Smooth muscle cell (in vitro differentiated cells): ENCODE data around the gene AARS2. TPM values are rescaled to one million over a fixed set of nuclear protein-coding genes. Genes with fewer than 3 reads are reported as not detected.
A peak's percentile ranks its signal among the peaks of the same experiment; 100 is the strongest.

Source experiments
- DNase-seq: peaks from one replicate; lab custom pipeline; 2025; ENCODE audit not compliant: unreplicated experiment; lab: John Stamatoyannopoulos, UW
- H2AFZ ChIP-seq: fragments of 200-600 bp; sonication (generic); 2 replicates; pipeline ENCODE4 v1.6.0; 2016; ENCODE audit warnings: antibody characterized with exemption, low read depth, mild to moderate bottlenecking
- H3F3A ChIP-seq: fragments of 200-600 bp; sonication (generic); 2 replicates; pipeline ENCODE4 v1.6.0; 2017; ENCODE audit warnings: antibody characterized with exemption, low read depth
- H3K27ac ChIP-seq: fragments of 200-600 bp; sonication (generic); 2 replicates; pipeline ENCODE4 v1.5.1; 2016; ENCODE audit warnings: low read depth, mild to moderate bottlenecking
- H3K27me3 ChIP-seq: fragments of 200-600 bp; sonication (generic); 2 replicates; pipeline ENCODE4 v1.6.1; 2016; ENCODE audit warnings: low read depth, mild to moderate bottlenecking
- H3K36me3 ChIP-seq: fragments of 200-600 bp; sonication (generic); 2 replicates; pipeline ENCODE4 v1.5.1; 2016; ENCODE audit warnings: low read depth
- H3K4me1 ChIP-seq: fragments of 200-600 bp; sonication (generic); 2 replicates; pipeline ENCODE4 v1.5.1; 2016; ENCODE audit warnings: low read depth
- H3K4me2 ChIP-seq: fragments of 200-600 bp; sonication (generic); 2 replicates; pipeline ENCODE4 v1.6.0; 2016; ENCODE audit warnings: mild to moderate bottlenecking
- H3K4me3 ChIP-seq: fragments of 200-600 bp; sonication (generic); 2 replicates; pipeline ENCODE4 v1.5.1; 2016; ENCODE audit warnings: mild to moderate bottlenecking
- H3K79me2 ChIP-seq: fragments of 200-600 bp; sonication (generic); 2 replicates; pipeline ENCODE4 v1.6.0; 2016; ENCODE audit warnings: low read depth, mild to moderate bottlenecking
- H3K9ac ChIP-seq: fragments of 200-600 bp; sonication (generic); 2 replicates; pipeline ENCODE4 v1.6.0; 2016; ENCODE audit warnings: low read depth
- H3K9me3 ChIP-seq: fragments of 200-600 bp; sonication (generic); replicated peaks from 2 replicates; pipeline ENCODE4 v1.5.1; 2016; ENCODE audit warnings: low read depth
- H4K20me1 ChIP-seq: fragments of 200-600 bp; sonication (generic); 2 replicates; pipeline ENCODE4 v1.6.0; 2016; ENCODE audit warnings: low read depth
- WGBS: methylation state at CpG from one replicate; pipeline ENCODE4 v1.1.7; 2016; ENCODE audit warnings: low lambda C conversion rate; 5-methylcytosine and 5-hydroxymethylcytosine counted together
- polyA plus RNA-seq: library from polyadenylated mRNA; unstranded; fragments of >200 nt; fragmentation: Nextera tagmentation; extraction: Ambion mirVana; gene quantifications from 2 replicates; pipeline ENCODE4 v1.2.1, GENCODE V29; 2016
- total RNA-seq: library from RNA; depleted of rRNA; stranded (reverse); fragments of >200 nt; gene quantifications from 2 replicates; pipeline ENCODE4 v1.2.3, GENCODE V29; 2014
- TF ChIP-seq, protein P1 (sequence below): fragments of 200-600 bp; sonication (generic); IDR thresholded peaks from 2 replicates; pipeline ENCODE4 v1.5.1; 2017; ENCODE audit warnings: borderline replicate concordance, mild to moderate bottlenecking, antibody characterized with exemption; ENCODE audit not compliant: insufficient read depth, poor library complexity, severe bottlenecking

The AARS2 gene
- total and polyA plus RNA-seq, 2 experiments from 2014 or later, result 7.5 to 15.1 TPM

DNA sequence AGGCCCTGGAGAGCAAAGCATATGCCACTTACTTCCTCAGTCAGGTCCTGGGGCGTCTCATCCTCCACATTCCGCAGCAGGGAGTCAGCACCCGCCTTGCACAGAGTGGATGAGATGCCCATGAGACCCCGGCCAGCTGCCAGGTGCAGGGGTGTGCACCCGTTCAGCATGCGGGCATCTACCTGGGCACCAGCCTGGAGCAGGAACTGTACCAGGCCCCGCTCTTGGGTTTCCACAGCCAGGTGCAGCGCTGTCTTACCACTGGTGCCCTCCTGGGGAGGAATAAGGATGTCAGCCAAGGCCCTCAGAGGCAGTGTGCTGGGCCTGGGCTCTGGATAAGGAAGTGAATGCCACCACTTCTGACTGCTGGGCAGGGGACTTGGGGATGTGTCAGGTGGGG is 53.1 kb downstream of the AARS2 start:
- no peak overlapping the region for H2AFZ ChIP-seq
- no peaks in the 10 kb centered on the region for H3K9me3 ChIP-seq
- H3K79me2 ChIP-seq, result peaks cover 28% of the 10 kb centered on the region
- H3K4me1 ChIP-seq, result peaks cover 32% of the 10 kb centered on the region
- no peak overlapping the region for H3K27ac ChIP-seq
- H3K4me3 ChIP-seq, result no peak overlapping the region
- TF ChIP-seq, protein P1, sequence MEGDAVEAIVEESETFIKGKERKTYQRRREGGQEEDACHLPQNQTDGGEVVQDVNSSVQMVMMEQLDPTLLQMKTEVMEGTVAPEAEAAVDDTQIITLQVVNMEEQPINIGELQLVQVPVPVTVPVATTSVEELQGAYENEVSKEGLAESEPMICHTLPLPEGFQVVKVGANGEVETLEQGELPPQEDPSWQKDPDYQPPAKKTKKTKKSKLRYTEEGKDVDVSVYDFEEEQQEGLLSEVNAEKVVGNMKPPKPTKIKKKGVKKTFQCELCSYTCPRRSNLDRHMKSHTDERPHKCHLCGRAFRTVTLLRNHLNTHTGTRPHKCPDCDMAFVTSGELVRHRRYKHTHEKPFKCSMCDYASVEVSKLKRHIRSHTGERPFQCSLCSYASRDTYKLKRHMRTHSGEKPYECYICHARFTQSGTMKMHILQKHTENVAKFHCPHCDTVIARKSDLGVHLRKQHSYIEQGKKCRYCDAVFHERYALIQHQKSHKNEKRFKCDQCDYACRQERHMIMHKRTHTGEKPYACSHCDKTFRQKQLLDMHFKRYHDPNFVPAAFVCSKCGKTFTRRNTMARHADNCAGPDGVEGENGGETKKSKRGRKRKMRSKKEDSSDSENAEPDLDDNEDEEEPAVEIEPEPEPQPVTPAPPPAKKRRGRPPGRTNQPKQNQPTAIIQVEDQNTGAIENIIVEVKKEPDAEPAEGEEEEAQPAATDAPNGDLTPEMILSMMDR, result no peak
- no peaks in the 10 kb centered on the region for H3K36me3 ChIP-seq
- no peak overlapping the region for H3K9ac ChIP-seq
- no peak for DNase-seq
- WGBS, result 96% methylated on average over 8 of the region's 8 CpGs
- H3F3A ChIP-seq, result peaks cover 16% of the 10 kb centered on the region
- no peak overlapping the region for H3K4me2 ChIP-seq
- H4K20me1 ChIP-seq, result peaks cover 30% of the 10 kb centered on the region
- no peaks in the 10 kb centered on the region for H3K27me3 ChIP-seq

DNA sequence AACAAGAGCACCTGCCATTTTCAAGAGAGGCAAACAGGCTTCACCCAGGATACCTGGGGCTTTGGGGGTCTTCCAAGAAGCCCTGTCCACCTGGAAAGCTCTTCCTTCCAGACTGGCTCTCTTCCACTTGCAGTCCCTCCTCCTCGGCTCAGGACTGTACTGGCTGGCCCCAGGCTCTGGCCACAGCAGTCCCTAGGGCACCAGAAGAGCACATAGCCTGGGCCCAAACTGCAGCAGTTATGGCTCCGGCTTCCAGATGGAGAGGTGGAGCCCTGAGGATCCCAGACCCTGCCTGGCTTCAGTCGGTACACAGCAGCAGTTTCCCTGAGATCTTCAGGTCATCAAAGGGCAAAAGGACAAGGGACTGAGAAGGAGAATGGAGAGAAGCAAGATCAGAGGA is 54.2 kb downstream of the AARS2 start:
- Histone ChIP-seq H4K20me1 (peaks cover 32% of the 10 kb centered on the region), H3K27ac (no peak overlapping the region), H3K4me1 (peaks cover 23% of the 10 kb centered on the region), H3K36me3 (no peaks in the 10 kb centered on the region), H3K4me2 (no peak overlapping the region), H3K27me3 (no peaks in the 10 kb centered on the region), H3K9me3 (no peaks in the 10 kb centered on the region), H3F3A (peaks cover 25% of the 10 kb centered on the region), H2AFZ (no peak overlapping the region), H3K4me3 (no peak overlapping the region), H3K79me2 (peaks cover 29% of the 10 kb centered on the region), H3K9ac (no peak overlapping the region)
- no peak for DNase-seq
- TF ChIP-seq, protein P1, result no peak
- 100% methylated on average over 3 of the region's 3 CpGs for WGBS

- TF ChIP-seq, protein P1, result no peak
- no peak overlapping the region for H2AFZ ChIP-seq
- H3K4me3 ChIP-seq, result no peak overlapping the region
- peaks cover 27% of the 10 kb centered on the region for H3F3A ChIP-seq
- H3K27ac ChIP-seq, result no peak overlapping the region
- H3K9me3 ChIP-seq, result no peaks in the 10 kb centered on the region
- no peak overlapping the region for H3K4me2 ChIP-seq
- no peak overlapping the region for H3K9ac ChIP-seq
- H4K20me1 ChIP-seq, result peaks cover 33% of the 10 kb centered on the region
- no peaks in the 10 kb centered on the region for H3K27me3 ChIP-seq
- DNase-seq, result no peak
- no peaks in the 10 kb centered on the region for H3K36me3 ChIP-seq
- peaks cover 18% of the 10 kb centered on the region for H3K4me1 ChIP-seq
- WGBS, result 89% methylated on average over 9 of the region's 9 CpGs
- peaks cover 24% of the 10 kb centered on the region for H3K79me2 ChIP-seq
Measured at GRCh38 chr6:44258325-44258863, 54.8 kb downstream of the AARS2 start.

- peak overlapping the region; percentile 80 for H3K27ac ChIP-seq
- peak overlapping the region; percentile 100 for H3K4me2 ChIP-seq
- DNase-seq, result no peak
- H2AFZ ChIP-seq, result no peak overlapping the region
- WGBS, result 37% methylated on average over 15 of the region's 15 CpGs
- peak overlapping the region; percentile 54 for H3K9ac ChIP-seq
- peaks cover 13% of the 10 kb centered on the region for H3K4me1 ChIP-seq
- H3K4me3 ChIP-seq, result peak overlapping the region; percentile 100
- peaks cover 5% of the 10 kb centered on the region for H3K36me3 ChIP-seq
- peaks cover 32% of the 10 kb centered on the region for H3F3A ChIP-seq
- H4K20me1 ChIP-seq, result peaks cover 38% of the 10 kb centered on the region
- TF ChIP-seq, protein P1, result no peak
- H3K27me3 ChIP-seq, result no peaks in the 10 kb centered on the region
- no peaks in the 10 kb centered on the region for H3K9me3 ChIP-seq
- H3K79me2 ChIP-seq, result peaks cover 24% of the 10 kb centered on the region
Measured at GRCh38 chr6:44257753-44258324, 55.3 kb downstream of the AARS2 start.
